H1 (cell line): ENCODE results near the gene COL20A1. TPM values are rescaled to one million over a fixed set of nuclear protein-coding genes. Genes with fewer than 3 reads are reported as not detected.

Experiments used
- ATF3 ChIP-seq: IDR thresholded peaks from 2 replicates; pipeline ENCODE4 v1.6.1; 2011; ENCODE audit warnings: low read depth, mild to moderate bottlenecking, low read length; ENCODE audit not compliant: insufficient read depth
- CEBPB ChIP-seq: IDR thresholded peaks from 2 replicates; pipeline ENCODE4 v1.6.1; 2012; ENCODE audit warnings: low read depth, low read length
- CHD1 ChIP-seq: IDR thresholded peaks from 2 replicates; pipeline ENCODE4 v1.6.1; 2012; ENCODE audit warnings: low read depth, low read length, improper control_type of control experiment
- CTCF ChIP-seq, 3 experiments: IDR thresholded peaks; 1 replicate in 2 of 3; 2 replicates in 1 of 3; pipeline versions ENCODE4 v1.5.1 to v1.6.1; 2011; ENCODE audit warnings: low read length in 3 of 3, mild to moderate bottlenecking in 3 of 3, inconsistent platforms in 2 of 3, low read depth in 1 of 3, moderate library complexity in 1 of 3; ENCODE audit not compliant: insufficient read depth in 1 of 3; ENCODE audit errors: control extremely low read depth in 1 of 3
- EGR1 ChIP-seq: IDR thresholded peaks from 2 replicates; pipeline ENCODE4 v1.6.1; 2011; ENCODE audit warnings: low read depth, low read length, borderline replicate concordance
- KDM5A ChIP-seq: fragments of 200-600 bp; IDR thresholded peaks from 2 replicates; pipeline ENCODE4 v1.7.1; 2012; ENCODE audit warnings: mild to moderate bottlenecking, low read length, inconsistent platforms, mixed read lengths
- RAD21 ChIP-seq, 2 experiments: IDR thresholded peaks in 1 of 2; conservative IDR thresholded peaks in 1 of 2; 2 replicates each; pipeline ENCODE4 v1.6.1; 2011; ENCODE audit warnings: low read depth in 2 of 2, low read length in 2 of 2, improper control_type of control experiment in 1 of 2, inconsistent platforms in 1 of 2, mild to moderate bottlenecking in 1 of 2, moderate library complexity in 1 of 2
- SAP30 ChIP-seq: fragments of 300-600 bp; sonication (generic); IDR thresholded peaks from 2 replicates; pipeline ENCODE4 v1.7.1; 2012; ENCODE audit warnings: low read length, moderate library complexity, mild to moderate bottlenecking, inconsistent platforms; ENCODE audit not compliant: insufficient read depth, insufficient replicate concordance
- TBP ChIP-seq: IDR thresholded peaks from 2 replicates; pipeline ENCODE4 v1.6.1; 2011; ENCODE audit warnings: low read depth, low read length, improper control_type of control experiment
- TCF12 ChIP-seq: IDR thresholded peaks from 2 replicates; pipeline ENCODE4 v1.6.1; 2011; ENCODE audit warnings: low read depth, mild to moderate bottlenecking, low read length
- polyA plus RNA-seq, 7 experiments: library from polyadenylated mRNA; depleted of rRNA in 3 of 7; stranded (reverse) in 5 of 7; unstranded in 2 of 7; fragments of >200 nt in 5 of 7; fragments of 200-250 nt in 2 of 7; gene quantifications; 1 replicate in 5 of 7; 2 replicates in 1 of 7; 4 replicates in 1 of 7; pipeline versions ENCODE4 v1.2.1 to v1.2.3, GENCODE V29; 2011 to 2013; ENCODE audit warnings: missing spikeins in 2 of 7, mixed read lengths in 2 of 7
- total RNA-seq: library from RNA; stranded (reverse); fragmentation: NEBNext Ultra II Directional; extraction: Animal tissue kit (Norgen Biotek cat#: 25700); gene quantifications from 2 replicates; pipeline ENCODE4 v1.2.1, GENCODE V29; 2021

Gene COL20A1
- total and polyA plus RNA-seq, 2 of the 8 experiments (the other 6 are each of a cell fraction or from before 2014, with no cell fraction given): 0.19 to 0.21 TPM

- TF ChIP-seq RAD21 (IDR thresholded peaks at IDR 0.05 in 1 of 2, conservative IDR thresholded peaks at IDR 0.05 in 1 of 2; ENCODE audit: low read depth in 2 of 2, low read length in 2 of 2): peak; percentile 81 to 85
- no peak for TF ChIP-seq CEBPB
- TF ChIP-seq TBP: no peak
- no peak for TF ChIP-seq KDM5A
- 0 out of 2 replicates have a peak, but pooled peaks have one; percentile 25 for TF ChIP-seq EGR1
- peak; percentile 82 to 93 (median 93) for TF ChIP-seq CTCF (IDR thresholded peaks at IDR 0.05; ENCODE audit: control extremely low read depth in 1 of 3, insufficient read depth in 1 of 3, low read depth in 1 of 3, low read length in 3 of 3)
- TF ChIP-seq ATF3: no peak
- TF ChIP-seq TCF12: 0 out of 2 replicates have a peak, but pooled peaks have one; percentile 69
- no peak for TF ChIP-seq SAP30
- TF ChIP-seq CHD1: no peak
These were observed 16.5 kb downstream of the COL20A1 start (continued) for GRCh38 chr20:63309261-63310071.
